Fibroblast of skin of scalp (primary cell): Measurements from ENCODE around the gene MAFG.

Experiments used
- DNase-seq: peaks from one replicate; pipeline ENCODE4 v3.0.0-alpha.2; 2013

The MAFG gene

GRCh38 chr17:81908793-81909192 lies 18.7 kb downstream of the MAFG start:
- DNase-seq = no peak

- no peak for DNase-seq
Observed at GRCh38 chr17:81907219-81908145, 20.1 kb downstream of the MAFG start.

GRCh38 chr17:81906476-81907218 lies 20.9 kb downstream of the MAFG start:
- no peak for DNase-seq

- no peak for DNase-seq
Observed at GRCh38 chr17:81905993-81906392, 21.5 kb downstream of the MAFG start.

- DNase-seq = no peak
Observed at GRCh38 chr17:81905424-81905875, 22.1 kb downstream of the MAFG start.

- no peak for DNase-seq
Observed at GRCh38 chr17:81904600-81905423, 22.7 kb downstream of the MAFG start.

- no peak for DNase-seq
Observed at GRCh38 chr17:81903896-81904599, 23.5 kb downstream of the MAFG start.

GRCh38 chr17:81903415-81903831 lies 24.1 kb downstream of the MAFG start:
- no peak for DNase-seq

- no peak for DNase-seq
Observed at GRCh38 chr17:81902653-81903414, 24.7 kb downstream of the MAFG start.

- no peak for DNase-seq
Observed at GRCh38 chr17:81902023-81902652, 25.4 kb downstream of the MAFG start, which contains the start of gene NPB. TSS of gene NPB (plus strand) at chr17:81902238. CDS start at chr17:81902278, 40 bp downstream.

- DNase-seq = no peak
Observed at GRCh38 chr17:81901167-81902022, 26.1 kb downstream of the MAFG start.

GRCh38 chr17:81900181-81900820 lies 27.2 kb downstream of the MAFG start:
- no peak for DNase-seq

- no peak for DNase-seq
Observed at GRCh38 chr17:81899514-81900166, 27.9 kb downstream of the MAFG start.

GRCh38 chr17:81898885-81899284 lies 28.6 kb downstream of the MAFG start:
- no peak for DNase-seq

- peak; percentile 95 for DNase-seq
Observed at GRCh38 chr17:81898029-81898866, 29.3 kb downstream of the MAFG start.

- DNase-seq = no peak
Observed at GRCh38 chr17:81895400-81895799, 32.1 kb downstream of the MAFG start.

- no peak for DNase-seq
Observed at GRCh38 chr17:81891303-81891552, 36.3 kb downstream of the MAFG start.
